ENCODE results near the gene OSBPL3. TPM values are rescaled to one million over a fixed set of nuclear protein-coding genes. Genes with fewer than 3 reads are reported as not detected.

OSBPL3 gene
- total RNA-seq, 1 experiment from 2014 or later = 11.6 TPM

- DNase-seq = no peak
- peaks cover 3% of the 10 kb centered on the region; the same call in 1 of the 2 replicates for H3K36me3 ChIP-seq (ENCODE audit: low read depth, low read length)
- no peak for ATAC-seq
- H3K9ac ChIP-seq (ENCODE audit: low read length) = no peak overlapping the region
- no peaks in the 10 kb centered on the region for H3F3A ChIP-seq (ENCODE audit: low read length, unreplicated experiment)
- no peak for TF ChIP-seq EZH2 (IDR thresholded peaks at IDR 0.05; ENCODE audit: low read length, unreplicated experiment)
- no peak for TF ChIP-seq CTCF (conservative IDR thresholded peaks at IDR 0.05; ENCODE audit: low read depth, low read length)
- TF ChIP-seq EZH2phosphoT487 (IDR thresholded peaks at IDR 0.05; ENCODE audit: borderline replicate concordance, low read length) = no peak
- no peaks in the 10 kb centered on the region for H3K9me3 ChIP-seq (ENCODE audit: low read length)
- H3K4me3 ChIP-seq (ENCODE audit: low read length) = no peak overlapping the region
- intact Hi-C loops (cut with micrococcal nuclease) = no loop called here
- no peaks in the 10 kb centered on the region for H3K79me2 ChIP-seq (ENCODE audit: low read length)
- ChIA-PET CTCF (no interaction called here), POLR2A (ENCODE audit: unreplicated experiment) (no interaction called here)
- no peak overlapping the region for H3K27ac ChIP-seq (ENCODE audit: low read length)
- H3K9me2 ChIP-seq (replicated peaks; ENCODE audit: low read length) = no peaks in the 10 kb centered on the region
- H4K20me1 ChIP-seq (ENCODE audit: low read length) = no peaks in the 10 kb centered on the region
- peaks cover 19% of the 10 kb centered on the region for H3K4me1 ChIP-seq (ENCODE audit: insufficient read depth, low read length)
- H3K4me2 ChIP-seq (ENCODE audit: low read length) = no peak overlapping the region
- H2AFZ ChIP-seq (ENCODE audit: low read length) = no peak overlapping the region
- no peaks in the 10 kb centered on the region for H3K27me3 ChIP-seq (ENCODE audit: low read length)
- BruUV-seq (replicated peaks) = no TSS peak
Measured at GRCh38 chr7:24835643-24836042, 144.3 kb downstream of the OSBPL3 start.

DNA sequence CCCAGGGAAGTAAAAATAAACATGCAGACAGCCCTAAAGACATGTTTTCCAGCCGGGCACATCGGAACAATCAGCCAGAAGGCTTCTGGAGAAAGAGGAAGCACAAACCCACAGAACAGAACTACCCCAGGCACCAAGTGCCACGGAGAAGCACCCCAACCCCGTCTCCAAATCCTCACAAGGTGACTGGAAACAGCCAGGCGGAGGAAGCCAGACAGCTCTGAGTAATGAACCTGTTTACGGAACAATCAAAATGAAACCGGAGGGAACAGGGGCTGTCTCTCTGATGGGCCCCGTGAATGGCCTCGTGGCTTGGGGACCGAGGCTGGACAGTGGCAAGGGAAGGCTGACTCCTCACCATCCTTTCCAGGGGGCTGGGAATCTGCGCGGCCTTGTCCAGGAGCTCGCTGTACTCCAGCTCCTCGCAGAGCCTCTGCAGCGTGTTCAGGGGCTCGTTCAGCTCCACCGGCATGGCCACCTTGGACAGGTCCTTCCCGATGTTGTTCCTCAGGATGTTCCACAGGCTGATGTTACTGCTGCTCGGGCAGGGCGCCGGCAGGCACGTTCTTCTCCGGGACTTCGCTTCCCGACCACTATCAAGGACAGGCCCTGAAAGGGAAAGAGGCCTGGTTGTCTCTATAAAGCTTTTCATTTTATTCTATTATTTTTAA, 145.7 kb downstream of the OSBPL3 start:
- ChIA-PET POLR2A (ENCODE audit: unreplicated experiment) (no interaction called here), CTCF (no interaction called here)
- Histone ChIP-seq H3F3A (ENCODE audit: low read length, unreplicated experiment) (no peaks in the 10 kb centered on the region), H3K79me2 (ENCODE audit: low read length) (no peaks in the 10 kb centered on the region), H3K27ac (ENCODE audit: low read length) (no peak overlapping the region), H4K20me1 (ENCODE audit: low read length) (no peaks in the 10 kb centered on the region), H3K9me3 (ENCODE audit: low read length) (no peaks in the 10 kb centered on the region), H3K9me2 (replicated peaks; ENCODE audit: low read length) (no peaks in the 10 kb centered on the region), H3K27me3 (ENCODE audit: low read length) (no peaks in the 10 kb centered on the region), H3K4me1 (ENCODE audit: insufficient read depth, low read length) (peaks cover 20% of the 10 kb centered on the region), H3K36me3 (ENCODE audit: low read depth, low read length) (peaks cover 5% of the 10 kb centered on the region), H2AFZ (ENCODE audit: low read length) (no peak overlapping the region), H3K4me2 (ENCODE audit: low read length) (no peak overlapping the region), H3K9ac (ENCODE audit: low read length) (no peak overlapping the region), H3K4me3 (ENCODE audit: low read length) (no peak overlapping the region)
- DNase-seq (no peak), ATAC-seq (no peak)
- BruUV-seq (replicated peaks) = no TSS peak
- TF ChIP-seq EZH2 (IDR thresholded peaks at IDR 0.05; ENCODE audit: low read length, unreplicated experiment) = no peak
- TF ChIP-seq CTCF (conservative IDR thresholded peaks at IDR 0.05; ENCODE audit: low read depth, low read length) = no peak
- no peak for TF ChIP-seq EZH2phosphoT487 (IDR thresholded peaks at IDR 0.05; ENCODE audit: borderline replicate concordance, low read length)
- intact Hi-C loops (cut with micrococcal nuclease) = no loop called here

- H2AFZ ChIP-seq (ENCODE audit: low read length) = no peak overlapping the region
- H3K9ac ChIP-seq (ENCODE audit: low read length) = no peak overlapping the region
- no peaks in the 10 kb centered on the region for H3F3A ChIP-seq (ENCODE audit: low read length, unreplicated experiment)
- no peaks in the 10 kb centered on the region for H3K9me2 ChIP-seq (replicated peaks; ENCODE audit: low read length)
- no peak for TF ChIP-seq EZH2phosphoT487 (IDR thresholded peaks at IDR 0.05; ENCODE audit: borderline replicate concordance, low read length)
- no peak for TF ChIP-seq CTCF (conservative IDR thresholded peaks at IDR 0.05; ENCODE audit: low read depth, low read length)
- no peak for TF ChIP-seq EZH2 (IDR thresholded peaks at IDR 0.05; ENCODE audit: low read length, unreplicated experiment)
- intact Hi-C loops (cut with micrococcal nuclease) = no loop called here
- ChIA-PET POLR2A (ENCODE audit: unreplicated experiment) (no interaction called here), CTCF (no interaction called here)
- H3K36me3 ChIP-seq (ENCODE audit: low read depth, low read length) = peaks cover 11% of the 10 kb centered on the region
- no TSS peak for BruUV-seq (replicated peaks)
- H3K4me1 ChIP-seq (ENCODE audit: insufficient read depth, low read length) = peaks cover 20% of the 10 kb centered on the region
- no peak overlapping the region for H3K27ac ChIP-seq (ENCODE audit: low read length)
- no peak for DNase-seq
- H3K4me3 ChIP-seq (ENCODE audit: low read length) = no peak overlapping the region
- H3K79me2 ChIP-seq (ENCODE audit: low read length) = no peaks in the 10 kb centered on the region
- no peak overlapping the region for H3K4me2 ChIP-seq (ENCODE audit: low read length)
- no peaks in the 10 kb centered on the region for H4K20me1 ChIP-seq (ENCODE audit: low read length)
- H3K27me3 ChIP-seq (ENCODE audit: low read length) = no peaks in the 10 kb centered on the region
- H3K9me3 ChIP-seq (ENCODE audit: low read length) = no peaks in the 10 kb centered on the region
- no peak for ATAC-seq
Measured at GRCh38 chr7:24833549-24833948, 146.4 kb downstream of the OSBPL3 start.
